Medulla oblongata (tissue), 1 donor: ENCODE measurements around the gene SPDYE2B.
"Not testable (repeated sequence)": the region's sequence is repeated elsewhere in the genome, so short reads cannot be mapped to it uniquely, and the experiment has no call there.

ENCODE experiments used
- DNase-seq: peaks from one replicate; pipeline ENCODE4 v3.0.0-alpha.2; 2015; ENCODE audit errors: extremely low spot score

Gene SPDYE2B

GRCh38 chr7:102643404-102643803 lies 6.7 kb upstream of the SPDYE2B start:
- not testable (repeated sequence) for DNase-seq

GRCh38 chr7:102647813-102648212 lies 2.3 kb upstream of the SPDYE2B start:
- DNase-seq = not testable (repeated sequence)

GRCh38 chr7:102664765-102665164 lies 14.6 kb downstream of the SPDYE2B start:
- not testable (repeated sequence) for DNase-seq

GRCh38 chr7:102666850-102667249 lies 16.7 kb downstream of the SPDYE2B start:
- DNase-seq = not testable (repeated sequence)

GRCh38 chr7:102667523-102667922 lies 17.4 kb downstream of the SPDYE2B start:
- DNase-seq = not testable (repeated sequence)

GRCh38 chr7:102671166-102671955 lies 21.2 kb downstream of the SPDYE2B start, which contains the start of gene POLR2J2:
TSS of gene POLR2J2 (minus strand) at chr7:102671663. CDS start at chr7:102671601, 62 bp downstream.
- not testable (repeated sequence) for DNase-seq

GRCh38 chr7:102671956-102672307 lies 21.8 kb downstream of the SPDYE2B start:
- not testable (repeated sequence) for DNase-seq

- DNase-seq = not testable (repeated sequence)
Observed at GRCh38 chr7:102673447-102674067, 23.4 kb downstream of the SPDYE2B start.

- not testable (repeated sequence) for DNase-seq
Observed at GRCh38 chr7:102675545-102675944, 25.4 kb downstream of the SPDYE2B start.

GRCh38 chr7:102680780-102681179 lies 30.7 kb downstream of the SPDYE2B start:
- DNase-seq = not testable (repeated sequence)

GRCh38 chr7:102682560-102682959 lies 32.4 kb downstream of the SPDYE2B start:
- DNase-seq = not testable (repeated sequence)

GRCh38 chr7:102688299-102689036 lies 38.3 kb downstream of the SPDYE2B start:
- DNase-seq = not testable (repeated sequence)

- DNase-seq = not testable (repeated sequence)
Observed at GRCh38 chr7:102689436-102690282, 39.5 kb downstream of the SPDYE2B start.

- DNase-seq = not testable (repeated sequence)
Observed at GRCh38 chr7:102690602-102691001, 40.5 kb downstream of the SPDYE2B start.

GRCh38 chr7:102694008-102694407 lies 43.9 kb downstream of the SPDYE2B start:
- not testable (repeated sequence) for DNase-seq

GRCh38 chr7:102695033-102695552 lies 45.0 kb downstream of the SPDYE2B start:
- not testable (repeated sequence) for DNase-seq

- DNase-seq = not testable (repeated sequence)
Observed at GRCh38 chr7:102696009-102696408, 45.9 kb downstream of the SPDYE2B start.

- not testable (repeated sequence) for DNase-seq
Observed at GRCh38 chr7:102697642-102698512, 47.8 kb downstream of the SPDYE2B start.

GRCh38 chr7:102698962-102699750 lies 49.0 kb downstream of the SPDYE2B start:
- not testable (repeated sequence) for DNase-seq
